HTERT RPE-1 (cell line): ENCODE measurements around the gene TRIM25.

Source experiments
- in situ Hi-C: fragments of 300-500 bp; cut with MboI; formaldehyde crosslinking; loops from 4 replicates; pipeline ENCODE4 v1.14.3; 2020; ENCODE audit warnings: low sequenced_read_pairs

The TRIM25 gene

DNA sequence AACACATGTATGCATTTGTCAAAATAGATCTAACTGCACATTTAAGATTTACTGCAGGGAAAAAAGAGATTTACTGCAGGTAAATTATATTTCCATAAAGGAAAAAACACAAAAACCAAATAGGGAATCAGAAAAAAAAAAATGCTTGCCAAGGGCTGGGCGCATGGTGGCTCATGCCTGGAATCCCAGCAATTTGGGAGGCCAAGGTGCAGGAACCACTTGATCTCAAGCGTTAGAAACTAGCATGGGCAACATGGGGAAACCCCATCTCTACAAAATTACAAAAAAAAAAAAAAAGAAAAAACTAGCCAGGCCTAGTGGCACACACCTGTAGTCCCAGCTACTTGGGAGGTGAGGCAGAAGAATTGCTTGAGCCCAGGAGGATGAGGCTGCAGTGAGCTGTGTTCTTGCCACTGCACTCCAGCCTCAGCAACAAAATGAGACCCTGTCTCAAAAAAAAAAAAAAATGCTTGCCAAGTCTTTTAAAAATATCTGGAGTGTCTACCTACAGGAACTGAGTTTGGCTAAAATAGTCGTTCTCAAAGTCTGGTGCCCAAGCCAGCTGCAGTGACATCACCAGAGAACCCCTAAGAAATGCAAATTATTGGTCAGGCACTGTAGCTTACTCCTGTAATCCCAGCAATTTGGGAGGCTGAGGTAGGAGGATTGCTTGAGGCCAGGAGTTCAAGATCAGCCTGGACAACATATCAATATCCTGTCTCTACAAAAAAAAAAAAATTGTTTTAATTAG, 17.5 kb downstream of the TRIM25 start:
- in situ Hi-C loops, result no loop called here

DNA sequence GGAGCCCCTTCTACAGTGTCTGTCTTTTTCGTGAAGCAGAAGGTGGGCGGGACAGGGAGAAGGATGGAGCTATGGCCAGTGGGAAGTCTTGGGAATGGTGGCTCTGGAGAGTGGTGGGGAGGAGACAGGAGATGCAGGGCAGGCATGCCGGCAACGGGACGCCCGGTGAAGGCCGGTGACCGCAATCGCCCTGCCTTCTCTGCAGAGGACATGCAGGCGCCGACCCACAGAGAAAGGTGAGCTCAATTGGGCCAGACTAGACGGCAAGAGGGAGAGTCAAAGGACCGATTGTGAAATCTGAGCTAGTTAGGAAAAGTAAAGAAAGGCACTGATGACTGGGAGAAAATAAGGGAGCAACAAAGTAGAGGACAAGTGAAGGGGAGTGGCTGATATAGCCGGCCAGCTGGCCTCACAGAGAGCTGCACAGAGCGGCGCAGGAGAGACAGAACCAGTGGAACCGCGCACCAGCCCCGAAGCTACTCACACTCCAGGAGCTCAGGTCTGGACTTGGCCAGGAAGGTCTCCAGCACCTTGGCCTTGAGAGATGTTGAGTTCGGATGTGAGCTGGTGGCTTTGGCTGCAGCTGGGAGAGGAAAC, 18.9 kb downstream of the TRIM25 start:
- in situ Hi-C loops, result no loop called here

DNA sequence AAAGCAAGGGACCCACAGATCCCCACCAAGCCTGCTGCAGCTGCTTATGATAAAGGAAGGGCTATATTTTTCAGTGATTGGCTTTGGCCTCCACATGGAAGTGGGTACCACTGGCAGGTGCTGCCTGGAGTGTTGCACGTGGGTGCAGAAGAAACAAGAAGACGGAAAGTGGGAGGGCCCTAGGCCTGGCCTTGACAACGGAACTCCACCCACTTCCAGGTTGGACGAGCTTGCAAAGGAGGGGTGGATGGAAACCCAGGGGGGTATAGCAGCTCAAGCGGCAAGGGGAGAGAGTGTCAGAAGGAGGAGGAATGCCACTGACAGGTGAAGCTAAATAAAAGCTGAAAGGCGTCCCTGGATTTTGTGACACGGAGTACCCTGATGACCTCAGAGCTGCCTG, 20.3 kb downstream of the TRIM25 start:
- in situ Hi-C loops, result no loop called here

DNA sequence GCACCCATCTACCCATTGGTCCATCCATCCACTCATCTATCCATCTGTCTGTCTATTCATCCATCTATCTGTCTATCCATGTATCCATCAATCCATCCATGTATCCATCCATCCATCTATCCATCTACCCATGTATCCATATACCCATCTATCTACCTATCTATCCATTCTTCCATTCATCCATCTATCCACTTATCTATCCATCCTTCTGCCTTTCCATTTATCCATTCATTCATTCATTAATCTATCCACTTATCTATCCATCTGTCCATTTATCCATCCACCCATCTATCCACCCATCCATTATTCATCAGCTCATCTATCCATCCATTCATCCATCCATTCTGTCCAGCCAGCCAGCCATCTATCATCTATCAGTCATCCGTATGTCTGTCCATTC, 21.5 kb downstream of the TRIM25 start:
- in situ Hi-C loops, result no loop called here

DNA sequence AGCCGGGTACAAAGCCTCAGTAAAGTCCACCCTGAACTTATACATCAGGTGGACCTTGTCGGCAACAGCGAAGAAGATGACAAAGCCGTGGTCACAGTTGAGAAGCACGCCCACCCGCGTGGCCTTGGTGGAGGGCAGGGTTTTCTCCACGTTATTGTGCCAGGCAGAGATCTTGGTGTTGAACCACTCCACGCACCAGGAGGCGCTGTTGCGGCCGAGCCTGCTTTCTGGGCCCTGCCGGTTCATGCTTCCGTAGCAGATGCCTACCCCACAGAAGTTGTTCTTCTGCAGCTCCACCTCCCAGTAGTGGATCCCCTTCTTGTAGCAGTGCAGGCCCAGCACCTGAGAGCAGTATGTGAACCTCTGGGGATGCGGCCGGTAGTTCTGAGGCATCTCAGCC, 22.1 kb downstream of the TRIM25 start:
- in situ Hi-C loops, result no loop called here

DNA sequence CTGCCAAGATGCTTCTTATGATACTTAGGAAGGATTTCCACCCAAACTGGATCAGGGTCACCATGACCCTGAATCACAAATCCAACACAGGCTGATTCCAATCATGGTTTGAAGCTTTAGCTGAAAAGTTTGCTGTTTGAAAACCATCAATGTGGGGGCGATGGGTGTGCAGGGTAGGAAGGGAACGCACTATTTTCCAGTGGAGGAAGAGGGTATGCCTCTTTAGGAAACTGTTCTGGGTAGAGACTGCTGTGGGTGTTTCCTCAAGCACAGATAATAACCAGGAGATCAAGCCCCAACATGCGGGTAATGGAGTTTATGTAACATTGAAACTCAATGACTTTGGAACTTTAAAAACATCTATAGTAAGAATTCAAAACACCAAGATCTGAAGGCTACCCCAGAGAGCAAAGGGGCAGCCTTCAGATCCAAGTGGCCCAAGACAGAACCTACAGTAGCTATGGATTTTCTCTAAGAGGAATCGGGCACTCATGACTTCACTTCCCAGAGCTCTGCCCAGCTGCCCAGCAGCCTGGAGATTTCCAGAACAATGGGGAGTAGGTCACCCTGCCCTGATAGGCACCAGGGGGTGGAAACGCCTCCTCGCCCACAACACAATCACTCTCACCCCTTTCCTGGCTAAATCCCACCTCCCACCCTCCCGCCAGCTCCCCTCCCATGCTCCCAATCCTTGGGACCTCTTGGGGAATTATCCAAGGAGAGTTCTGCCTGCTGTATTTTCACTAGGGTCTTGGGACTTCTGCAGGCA, 22.8 kb downstream of the TRIM25 start:
- in situ Hi-C loops, result no loop called here

DNA sequence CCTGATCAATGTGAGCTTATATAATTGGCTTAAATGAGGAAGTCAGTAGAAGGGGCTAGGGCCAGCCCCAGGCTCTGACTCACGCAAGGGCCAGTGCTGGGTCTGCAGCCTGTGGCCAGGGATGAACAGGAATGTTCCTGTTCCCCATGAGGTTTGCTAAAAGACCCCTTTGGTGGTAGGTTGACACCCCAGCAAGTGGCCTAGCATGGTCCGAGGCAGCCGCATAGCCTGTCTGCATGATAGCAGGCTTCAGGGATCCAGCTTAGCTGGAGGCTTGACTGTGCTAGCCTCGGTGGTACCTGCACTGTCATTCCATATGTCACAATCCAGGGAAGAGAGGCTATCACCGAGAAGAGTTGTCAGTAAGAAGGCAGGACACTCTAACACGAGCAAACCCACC, 23.5 kb downstream of the TRIM25 start:
- in situ Hi-C loops, result no loop called here

DNA sequence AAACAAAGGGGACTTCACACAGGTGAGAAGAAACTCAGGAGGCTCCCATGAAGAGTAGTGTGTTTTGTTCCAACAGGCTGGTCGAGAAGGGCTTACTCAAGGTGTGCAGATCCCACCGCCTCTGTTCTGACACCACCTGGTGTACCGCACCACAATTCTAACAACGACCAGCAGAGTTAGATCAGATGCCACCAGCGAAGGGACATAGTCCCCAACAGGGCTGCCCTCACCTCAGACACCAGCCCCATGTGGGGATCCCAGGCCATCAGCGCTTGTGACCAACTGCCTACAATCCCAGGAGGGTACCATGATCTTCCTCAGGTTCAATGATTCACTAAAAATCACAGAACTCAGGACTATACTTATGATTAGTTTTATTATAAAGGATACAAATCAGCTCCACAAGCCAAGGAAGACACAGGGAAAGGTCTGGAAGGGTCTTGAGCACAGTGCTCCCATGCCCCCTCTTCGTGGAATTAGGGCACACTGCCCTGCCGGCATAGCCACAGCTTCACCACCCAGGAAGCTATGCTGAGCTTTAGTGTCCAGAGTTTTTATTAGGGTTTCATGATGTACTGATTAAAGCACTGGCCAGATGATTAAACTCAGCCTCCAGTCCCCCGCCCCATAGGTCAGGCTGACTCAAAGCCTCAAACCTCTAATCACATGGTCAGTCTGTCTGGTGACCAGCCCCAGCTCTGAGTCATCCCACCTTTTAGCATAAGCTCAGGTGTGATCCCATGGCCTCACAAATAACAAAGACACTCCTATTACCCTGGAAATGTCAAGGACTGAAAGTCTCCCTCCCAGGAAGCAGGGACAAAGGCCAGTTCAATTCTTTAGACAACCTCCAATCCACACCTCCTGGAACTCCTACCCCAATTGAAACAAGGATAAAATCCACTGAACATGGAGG, 26.0 kb downstream of the TRIM25 start:
- in situ Hi-C loops, result no loop called here

DNA sequence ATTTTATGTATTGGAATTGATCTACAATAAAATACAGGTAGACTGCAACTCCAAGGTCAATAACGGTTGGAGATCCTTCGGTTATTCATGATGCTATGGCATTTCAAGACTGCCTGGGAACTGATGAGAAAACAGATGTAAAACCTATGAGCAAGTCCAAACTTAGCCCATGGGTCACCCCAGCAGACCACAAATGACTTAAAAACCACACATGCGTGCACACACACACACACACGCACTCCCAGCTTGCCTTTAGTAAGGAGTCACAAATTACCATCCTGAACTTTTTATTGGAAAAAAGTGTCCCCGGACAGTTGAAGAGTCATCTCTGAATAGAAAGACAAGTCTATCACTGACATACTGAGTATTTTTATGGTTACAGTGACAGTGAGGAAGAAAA, 26.7 kb downstream of the TRIM25 start:
- in situ Hi-C loops, result no loop called here

DNA sequence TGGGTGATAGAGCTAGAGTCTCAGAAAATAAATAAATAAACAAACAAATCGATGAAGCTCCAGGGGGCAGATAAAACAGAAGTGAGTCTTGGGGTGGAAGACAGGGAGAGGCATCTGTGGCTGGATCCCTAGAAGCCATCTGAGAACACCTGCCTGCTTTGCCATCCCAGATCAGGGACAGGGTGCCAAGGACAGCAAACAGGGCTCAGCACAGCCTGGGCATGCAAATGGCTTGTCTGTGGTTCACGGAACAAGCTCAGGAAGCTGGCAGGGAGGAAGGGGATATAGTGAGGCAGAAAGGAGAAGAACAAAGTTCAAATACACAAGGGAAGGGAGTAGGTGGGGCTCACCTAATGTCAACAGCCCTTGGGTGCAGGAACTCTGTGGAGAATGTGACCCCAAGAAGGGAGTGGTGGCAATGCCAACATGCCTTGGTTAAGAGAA, 27.5 kb downstream of the TRIM25 start:
- in situ Hi-C loops, result no loop called here

DNA sequence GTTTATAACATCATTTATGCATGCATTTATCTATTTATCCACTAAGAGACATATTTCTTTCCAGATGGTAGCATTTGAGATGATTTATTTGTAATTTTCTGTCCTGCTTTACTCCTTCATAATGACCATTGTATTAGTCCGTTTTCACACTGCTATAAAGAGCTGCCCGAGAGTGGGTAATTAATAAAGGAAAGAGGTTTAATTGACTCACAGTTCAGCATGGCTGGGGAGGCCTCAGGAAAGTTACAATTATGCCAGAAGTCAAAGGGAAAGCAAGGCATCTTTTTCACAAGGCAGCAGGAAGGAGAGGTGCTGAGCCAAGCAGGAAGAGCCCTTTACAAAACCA, 28.6 kb downstream of the TRIM25 start:
- in situ Hi-C loops, result no loop called here

DNA sequence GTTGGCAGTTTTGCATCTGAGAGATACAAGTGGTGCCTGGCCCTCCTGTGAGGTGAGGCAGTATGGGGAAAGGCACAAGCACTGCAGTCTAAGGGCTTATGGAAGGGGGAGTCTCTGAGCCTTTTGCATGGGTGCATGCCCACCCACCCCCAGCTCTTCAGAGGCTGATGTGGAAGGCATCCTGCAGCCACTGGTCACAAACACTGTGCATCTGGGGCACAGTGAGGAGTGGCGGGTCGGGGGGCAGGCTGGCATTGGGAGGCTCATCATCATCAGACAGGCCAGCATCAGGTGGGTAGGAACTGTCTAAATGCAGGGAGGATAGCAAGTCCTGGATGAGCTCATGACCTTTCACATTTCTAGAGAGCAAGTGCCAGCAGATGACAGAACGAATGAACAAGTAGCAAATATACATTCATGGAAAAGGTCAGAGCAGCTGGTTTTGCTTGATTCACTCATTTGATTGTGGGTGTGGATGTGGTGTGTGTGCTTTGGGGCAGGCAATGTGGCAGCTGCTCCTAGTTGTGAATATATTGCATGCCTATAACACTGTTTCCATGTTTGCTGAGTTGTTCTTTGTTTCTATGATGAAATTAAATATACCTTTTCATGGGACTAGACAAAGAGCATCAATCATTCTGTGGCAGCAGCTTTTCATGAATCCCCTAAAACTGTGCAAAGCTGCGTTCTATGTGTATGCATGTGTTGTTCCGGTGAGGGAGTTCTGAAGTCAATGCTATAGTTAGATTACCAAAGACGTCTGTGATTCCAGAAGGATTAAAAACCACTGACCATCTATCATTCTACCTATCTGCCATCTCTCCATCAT, 29.2 kb downstream of the TRIM25 start:
- in situ Hi-C loops, result no loop called here

DNA sequence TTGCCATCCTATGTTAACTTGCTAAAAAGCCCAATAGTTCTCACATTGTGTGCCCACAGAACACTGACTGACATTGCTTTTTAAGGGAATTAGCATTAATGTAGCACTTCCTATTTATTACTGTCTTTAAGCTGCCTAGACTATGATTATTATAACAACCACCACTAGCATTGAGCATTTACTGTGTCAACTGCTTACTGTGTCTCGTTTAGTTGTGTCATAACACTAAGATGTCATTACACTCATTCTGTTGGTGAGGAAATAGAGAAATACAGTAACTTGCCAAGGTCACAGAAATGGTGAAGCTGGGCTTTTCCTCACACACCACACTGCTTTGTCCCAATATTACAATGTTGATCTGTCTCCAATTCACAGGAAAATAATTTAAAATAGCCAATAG, 30.2 kb downstream of the TRIM25 start:
- in situ Hi-C loops, result no loop called here

DNA sequence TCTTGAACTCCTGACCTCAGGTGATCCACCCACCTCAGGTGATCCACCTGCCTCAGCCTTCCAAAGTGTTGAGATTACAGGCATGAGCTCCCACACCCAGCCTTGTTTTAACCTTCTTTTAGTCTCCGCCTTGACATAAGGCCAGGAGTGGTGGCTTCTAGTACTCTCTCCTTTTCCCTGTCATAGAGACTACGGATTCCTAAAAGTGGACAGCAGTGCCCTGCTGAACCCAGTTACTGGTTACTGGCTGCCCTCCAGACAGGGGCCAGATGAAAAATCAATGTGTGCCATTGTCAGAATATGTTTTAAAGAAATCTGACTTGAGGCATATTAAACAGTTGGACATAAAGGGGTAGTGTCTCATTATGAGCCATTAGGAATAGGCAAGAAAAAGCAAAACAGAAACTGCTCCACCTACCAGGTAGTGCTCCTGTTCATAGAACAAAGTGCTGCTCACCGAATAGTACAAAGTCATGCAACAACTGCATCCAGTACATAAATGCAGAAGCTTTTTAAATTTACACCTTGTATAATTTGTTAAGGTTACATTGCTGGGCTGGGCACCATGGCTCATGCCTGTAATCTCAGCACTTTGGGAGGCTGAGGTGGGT, 32.1 kb downstream of the TRIM25 start:
- in situ Hi-C loops, result no loop called here

DNA sequence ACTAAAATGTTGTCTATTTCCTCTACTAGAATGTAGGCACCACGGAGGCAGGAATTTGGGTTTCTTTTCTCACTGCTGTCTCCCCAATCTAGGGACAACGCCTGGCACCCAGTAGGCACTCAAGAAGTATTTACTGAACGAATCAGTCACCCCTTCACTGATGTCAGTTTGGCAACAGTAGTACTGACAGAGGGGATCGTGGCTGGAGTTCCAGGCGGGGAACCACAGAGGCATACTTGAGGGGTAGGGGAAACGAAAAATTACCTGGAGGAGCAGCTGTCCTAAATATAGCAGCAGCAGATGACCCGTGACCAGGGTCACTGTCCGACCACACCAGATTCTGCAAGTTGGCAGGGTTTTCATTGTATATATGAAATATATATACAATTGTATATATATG, 33.3 kb downstream of the TRIM25 start:
- in situ Hi-C loops, result no loop called here

DNA sequence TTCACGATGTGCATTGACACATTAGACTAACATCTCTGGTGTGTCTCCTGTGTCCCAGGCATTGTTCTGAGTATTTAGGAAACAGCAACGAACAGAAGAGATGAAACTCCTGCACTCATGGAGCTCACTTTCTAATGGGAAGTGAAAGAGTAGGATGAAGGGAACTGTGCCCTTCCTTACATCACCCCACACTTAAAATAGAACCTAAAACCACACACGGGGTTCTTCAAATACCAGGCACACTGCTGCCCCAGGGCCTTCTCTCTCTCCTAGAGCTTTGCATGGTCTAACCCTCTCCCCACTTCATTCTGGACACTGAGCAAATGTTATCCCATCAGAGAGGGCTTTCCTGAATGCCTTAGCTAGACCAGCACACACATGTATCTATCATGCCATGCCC, 33.7 kb downstream of the TRIM25 start:
- in situ Hi-C loops, result no loop called here

DNA sequence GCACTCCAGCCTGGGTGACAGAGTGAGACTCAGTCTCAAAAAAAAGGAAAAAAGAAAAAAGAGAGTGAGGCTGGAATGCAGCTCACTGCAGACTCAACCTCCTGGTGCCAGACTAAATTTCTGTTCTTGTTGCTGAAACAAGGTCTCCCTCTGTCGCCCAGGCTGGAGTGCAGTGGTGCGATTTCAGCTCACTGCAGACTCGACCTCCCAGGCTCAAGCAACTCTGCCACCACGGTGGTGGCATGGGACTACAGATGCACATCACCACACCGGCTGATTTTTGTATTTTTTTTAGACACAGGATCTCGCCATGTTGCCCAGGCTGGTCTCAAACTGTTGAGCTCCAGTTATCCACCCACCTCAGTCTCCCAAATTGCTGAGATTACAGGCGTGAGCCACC, 34.6 kb downstream of the TRIM25 start:
- in situ Hi-C loops, result no loop called here

DNA sequence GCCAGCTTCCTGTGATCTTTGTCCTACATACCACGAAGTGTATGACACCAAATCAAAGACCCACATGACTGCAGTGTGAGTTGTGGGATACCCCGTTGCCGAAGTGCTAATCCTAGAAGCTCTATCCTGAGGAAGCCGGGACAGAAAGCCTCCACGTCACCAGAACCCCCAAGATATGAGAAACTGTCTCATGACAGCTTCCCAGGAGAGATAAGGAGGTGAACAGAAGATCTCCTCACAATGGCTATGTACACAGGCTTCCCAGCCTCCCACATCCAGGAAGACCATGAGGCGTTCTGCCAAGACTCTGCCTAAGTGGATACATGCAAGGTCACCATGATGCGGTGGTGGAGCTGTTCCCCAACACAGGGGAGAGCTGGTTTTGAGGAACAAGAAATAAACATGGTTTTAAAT, 37.1 kb downstream of the TRIM25 start:
- in situ Hi-C loops, result no loop called here

DNA sequence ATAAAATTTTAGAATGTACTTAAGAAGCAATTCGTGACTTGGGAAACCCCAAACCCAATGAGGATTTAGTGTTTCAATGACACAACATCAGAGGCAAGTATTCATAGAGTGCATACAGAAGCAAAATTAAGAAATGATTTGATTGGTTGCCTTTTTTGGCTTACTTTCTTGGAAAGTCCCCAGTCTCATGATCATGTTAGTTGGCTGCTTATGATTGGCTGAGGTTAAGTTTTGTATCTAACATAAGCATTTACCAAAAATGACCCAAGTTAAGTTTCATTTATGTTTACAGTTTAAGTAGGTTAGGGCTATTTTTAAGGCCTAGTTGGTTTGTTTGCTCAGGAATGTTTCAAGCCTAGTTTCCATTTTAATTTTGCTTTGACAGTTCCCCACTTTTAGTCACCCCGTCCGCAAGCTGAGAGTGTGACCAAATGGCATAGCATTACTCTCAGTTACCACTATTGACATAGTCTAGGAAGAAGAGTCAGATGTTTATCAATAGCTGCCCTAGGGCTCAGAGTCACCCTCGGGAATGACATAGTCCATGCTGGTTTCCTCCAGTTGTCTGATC, 43.7 kb downstream of the TRIM25 start:
- in situ Hi-C loops, result no loop called here

DNA sequence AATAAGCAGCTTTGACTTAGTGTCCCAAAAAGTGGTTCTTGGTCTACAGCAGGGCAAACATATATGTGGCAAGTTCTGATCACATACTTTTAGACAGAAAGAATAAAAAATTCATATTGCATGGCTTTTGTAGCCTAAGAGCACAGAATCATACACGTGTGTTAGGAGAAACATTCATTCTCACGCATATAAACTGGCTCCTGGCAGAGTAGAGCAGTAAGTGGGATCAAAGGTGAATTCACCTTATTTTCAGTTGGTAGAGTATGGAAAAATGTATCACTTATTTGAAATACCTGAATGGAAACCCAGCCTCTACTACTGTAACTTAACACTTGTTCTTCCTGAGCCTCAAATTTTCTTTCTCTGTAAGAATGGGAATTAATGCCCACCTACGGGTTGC, 45.1 kb downstream of the TRIM25 start:
- in situ Hi-C loops, result no loop called here
